IMR-90 (cell line): ENCODE results near the gene PSMC6. TPM values are rescaled to one million over a fixed set of nuclear protein-coding genes. Genes with fewer than 3 reads are reported as not detected.

ENCODE experiments used
- ATAC-seq: fragments of 200-7000 bp; cut with Tn5 transposase; 2 replicates; pipeline ENCODE4 v1.9.1; 2020; ENCODE audit warnings: low read depth, mild to moderate bottlenecking, moderate library complexity
- BruUV-seq: library from RNA; stranded (reverse); fragments of 400-500 nt; replicated peaks from 2 replicates; lab custom pipeline; 2021; lab: Mats Ljungman, UMichigan
- CTCF ChIA-PET: fragments of 300-600 bp; formaldehyde crosslinking; extraction: SDS; loops from one replicate; lab custom pipeline; 2021; ENCODE audit warnings: antibody characterized with exemption; lab: Yijun Ruan, JAX
- POLR2A ChIA-PET: fragments of 300-600 bp; sonication (Branson Sonifier 250); formaldehyde crosslinking; loops from one replicate; lab custom pipeline; 2022; ENCODE audit warnings: antibody characterized with exemption; ENCODE audit not compliant: unreplicated experiment; lab: Charles Lee
- DNase-seq: peaks from one replicate; pipeline ENCODE4 v3.0.0; 2013
- H2AFZ ChIP-seq: replicated peaks from 2 replicates; pipeline ENCODE3; 2013; ENCODE audit warnings: low read length, mild to moderate bottlenecking; ENCODE audit not compliant: poor library complexity
- H2AK5ac ChIP-seq: 2 replicates; pipeline ENCODE4 v1.6.1; 2013; ENCODE audit warnings: low read depth, low read length, inconsistent platforms
- H2AK9ac ChIP-seq: replicated peaks from 2 replicates; pipeline ENCODE3; 2013; ENCODE audit warnings: mild to moderate bottlenecking, low read depth, low read length, moderate library complexity; ENCODE audit not compliant: poor library complexity
- H2BK120ac ChIP-seq: 2 replicates; pipeline ENCODE4 v1.6.1; 2013; ENCODE audit warnings: low read depth, low read length, inconsistent platforms
- H2BK15ac ChIP-seq: 3 replicates; pipeline ENCODE4 v1.6.1; 2013; ENCODE audit warnings: low read depth, low read length, inconsistent platforms
- H2BK20ac ChIP-seq: 2 replicates; pipeline ENCODE4 v1.6.1; 2013; ENCODE audit warnings: low read depth, mild to moderate bottlenecking, inconsistent platforms, low read length, moderate library complexity
- H2BK5ac ChIP-seq: 2 replicates; pipeline ENCODE4 v1.6.1; 2013; ENCODE audit warnings: mild to moderate bottlenecking, low read depth, low read length, inconsistent platforms; ENCODE audit not compliant: poor library complexity, severe bottlenecking
- H3K14ac ChIP-seq: replicated peaks from 2 replicates; pipeline ENCODE4 v1.6.1; 2013; ENCODE audit warnings: low read depth, low read length, inconsistent platforms
- H3K18ac ChIP-seq: 2 replicates; pipeline ENCODE4 v1.6.1; 2013; ENCODE audit warnings: low read depth, low read length, control low read depth
- H3K23ac ChIP-seq: 2 replicates; pipeline ENCODE4 v1.6.1; 2013; ENCODE audit warnings: low read depth, low read length, inconsistent platforms
- H3K27ac ChIP-seq: 2 replicates; pipeline ENCODE4 v1.5.1; 2013; ENCODE audit warnings: mild to moderate bottlenecking, control low read depth, low read length; ENCODE audit not compliant: insufficient read depth
- H3K27me3 ChIP-seq: 2 replicates; pipeline ENCODE4 v1.6.1; 2013; ENCODE audit warnings: low read length; ENCODE audit not compliant: control insufficient read depth, insufficient read depth
- H3K36me3 ChIP-seq: 2 replicates; pipeline ENCODE4 v1.6.1; 2013; ENCODE audit warnings: low read length, mixed read lengths; ENCODE audit not compliant: control insufficient read depth, insufficient read depth
- H3K4ac ChIP-seq: 2 replicates; pipeline ENCODE4 v1.6.1; 2013; ENCODE audit warnings: low read depth, low read length, inconsistent platforms
- H3K4me1 ChIP-seq: 2 replicates; pipeline ENCODE4 v1.6.1; 2013; ENCODE audit warnings: low read length, mixed read lengths; ENCODE audit not compliant: control insufficient read depth, insufficient read depth
- H3K4me2 ChIP-seq: 2 replicates; pipeline ENCODE4 v1.6.1; 2013; ENCODE audit warnings: low read depth, mild to moderate bottlenecking, control low read depth, low read length, moderate library complexity
- H3K4me3 ChIP-seq: 2 replicates; pipeline ENCODE4 v1.5.1; 2013; ENCODE audit warnings: low read depth, mild to moderate bottlenecking, control low read depth, low read length, moderate library complexity; ENCODE audit not compliant: insufficient read depth
- H3K56ac ChIP-seq: 2 replicates; pipeline ENCODE4 v1.6.1; 2013; ENCODE audit warnings: low read length, inconsistent platforms; ENCODE audit not compliant: insufficient read depth; ENCODE audit errors: extremely low read depth
- H3K79me1 ChIP-seq, 2 experiments: 2 replicates each; pipeline ENCODE4 v1.6.1; 2013; ENCODE audit warnings: low read length in 2 of 2, inconsistent platforms in 1 of 2, low read depth in 1 of 2
- H3K9ac ChIP-seq: 2 replicates; pipeline ENCODE4 v1.6.1; 2013; ENCODE audit warnings: low read depth, low read length, control low read depth
- H3K9me1 ChIP-seq: 2 replicates; pipeline ENCODE4 v1.6.1; 2013; ENCODE audit warnings: low read length, inconsistent platforms; ENCODE audit not compliant: insufficient read depth
- H3K9me3 ChIP-seq: 2 replicates; pipeline ENCODE4 v1.6.1; 2013; ENCODE audit warnings: low read length; ENCODE audit not compliant: control insufficient read depth, insufficient read depth
- H4K20me1 ChIP-seq: 2 replicates; pipeline ENCODE4 v1.6.1; 2013; ENCODE audit warnings: low read length, inconsistent platforms; ENCODE audit not compliant: insufficient read depth
- H4K5ac ChIP-seq: 2 replicates; pipeline ENCODE4 v1.6.1; 2013; ENCODE audit warnings: mild to moderate bottlenecking, low read depth, low read length, control low read depth
- H4K8ac ChIP-seq, 2 experiments: 2 replicates each; pipeline ENCODE4 v1.6.1; 2013; ENCODE audit warnings: low read depth in 2 of 2, low read length in 2 of 2, control low read depth in 1 of 2, inconsistent platforms in 1 of 2
- H4K91ac ChIP-seq: 2 replicates; pipeline ENCODE4 v1.6.1; 2013; ENCODE audit warnings: low read depth, low read length, inconsistent platforms; ENCODE audit not compliant: insufficient read depth
- CEBPB ChIP-seq: IDR thresholded peaks from 2 replicates; pipeline ENCODE4 v1.6.1; 2012; ENCODE audit warnings: low read depth, low read length, improper control_type of control experiment
- WGBS, 2 experiments: methylation state at CpG; one replicate each; pipeline versions ENCODE4 v1.1.5 to v1.1.7; 2013; ENCODE audit warnings: missing lambda C conversion rate in 2 of 2; ENCODE audit not compliant: insufficient read length in 1 of 2; ENCODE audit errors: extremely low coverage in 2 of 2; 5-methylcytosine and 5-hydroxymethylcytosine counted together
- dilution Hi-C: fragments of 300-500 bp; cut with HindIII; formaldehyde crosslinking; loops from one replicate; pipeline ENCODE4 v1.14.3; 2018; ENCODE audit warnings: low sequenced_read_pairs; ENCODE audit not compliant: unreplicated experiment
- in situ Hi-C: fragments of 300-500 bp; cut with MboI; formaldehyde crosslinking; loops from 3 replicates; pipeline ENCODE4 v1.14.3; 2019; ENCODE audit warnings: low sequenced_read_pairs, inconsistent platforms, mixed read lengths
- intact Hi-C: fragments of 100-400 bp; cut with micrococcal nuclease; formaldehyde crosslinking; loops from 2 replicates; pipeline ENCODE4 v1.10.0; 2022
- polyA plus RNA-seq, 3 experiments: library from polyadenylated mRNA; depleted of rRNA; stranded (reverse); fragments of >200 nt; gene quantifications; 2 replicates each; pipeline ENCODE4 v1.2.3, GENCODE V29; 2012; ENCODE audit warnings: low replicate concordance in 1 of 3
- total RNA-seq: library from RNA; depleted of rRNA; stranded (reverse); fragments of >200 nt; gene quantifications from 2 replicates; pipeline ENCODE4 v1.2.3, GENCODE V29; 2012
- TF ChIP-seq, protein P1 (sequence below): fragments of 150-350 bp; IDR thresholded peaks from 2 replicates; pipeline ENCODE4 v1.6.1; 2016; ENCODE audit warnings: low read depth, mild to moderate bottlenecking, low read length, moderate library complexity, borderline replicate concordance

The PSMC6 gene
- total and polyA plus RNA-seq, 2 of the 4 experiments (the other 2 are of a cell fraction) = 62.9 to 85.4 TPM

DNA sequence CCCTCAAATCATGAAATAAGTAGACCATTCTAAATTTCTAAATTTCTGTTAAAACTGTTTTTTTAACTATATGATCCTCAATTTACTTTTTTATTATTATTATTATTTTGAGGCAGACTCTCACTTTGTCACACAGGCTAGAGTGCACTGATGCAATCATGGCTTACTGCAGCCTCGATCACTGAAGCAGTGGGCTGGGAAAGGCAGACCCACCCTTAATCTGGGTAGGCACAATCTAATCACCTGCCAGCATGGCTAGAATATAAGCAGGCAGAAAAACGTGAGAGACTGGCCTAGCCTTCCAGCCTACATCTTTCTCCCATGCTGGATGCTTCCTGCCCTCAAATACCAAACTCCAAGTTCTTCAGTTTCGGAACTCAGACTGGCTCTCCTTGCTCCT, 14.0 kb upstream of the PSMC6 start:
- no peak overlapping the region for H3K4me3 ChIP-seq
- in situ Hi-C loops (loop anchor here (25.0 kb wide), 1 partner anchor 381 kb away; the partner anchor contains the start of gene PTGER2), intact Hi-C loops (loop anchor here (5.0 kb wide), 2 partner anchors 381 to 396 kb away; partner anchors contain the start of gene PTGER2), dilution Hi-C loops (no loop called here)
- H2AK9ac ChIP-seq = no peak overlapping the region
- no peak overlapping the region for H3K56ac ChIP-seq
- no peaks in the 10 kb centered on the region for H3K9me3 ChIP-seq
- no peak overlapping the region for H3K18ac ChIP-seq
- no peak overlapping the region for H2BK15ac ChIP-seq
- DNase-seq (no peak), ATAC-seq (no peak)
- H4K8ac ChIP-seq = no peak overlapping the region
- peak overlapping the region; percentile 39; the same call in 1 of the 2 replicates for H3K4me2 ChIP-seq
- BruUV-seq = no TSS peak
- H2BK20ac ChIP-seq = no peak overlapping the region
- peaks cover 3% of the 10 kb centered on the region; the same call in 1 of the 2 replicates for H3K9me1 ChIP-seq
- peak; percentile 13; the same call in 1 of the 2 replicates for TF ChIP-seq CEBPB
- TF ChIP-seq, protein P1, sequence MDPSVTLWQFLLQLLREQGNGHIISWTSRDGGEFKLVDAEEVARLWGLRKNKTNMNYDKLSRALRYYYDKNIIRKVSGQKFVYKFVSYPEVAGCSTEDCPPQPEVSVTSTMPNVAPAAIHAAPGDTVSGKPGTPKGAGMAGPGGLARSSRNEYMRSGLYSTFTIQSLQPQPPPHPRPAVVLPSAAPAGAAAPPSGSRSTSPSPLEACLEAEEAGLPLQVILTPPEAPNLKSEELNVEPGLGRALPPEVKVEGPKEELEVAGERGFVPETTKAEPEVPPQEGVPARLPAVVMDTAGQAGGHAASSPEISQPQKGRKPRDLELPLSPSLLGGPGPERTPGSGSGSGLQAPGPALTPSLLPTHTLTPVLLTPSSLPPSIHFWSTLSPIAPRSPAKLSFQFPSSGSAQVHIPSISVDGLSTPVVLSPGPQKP = no peak
- H2BK5ac ChIP-seq = no peak overlapping the region
- H3K79me1 ChIP-seq = peaks cover 9 to 55% of the 10 kb centered on the region in 2 experiments
- no peak overlapping the region for H3K23ac ChIP-seq
- ChIA-PET POLR2A (no interaction called here), CTCF (no interaction called here)
- 100% methylated on average over 1 of the region's 3 CpGs; no CpG with 5 or more reads in 1 of the 2 experiments for WGBS, 2 experiments
- no peak overlapping the region for H2AK5ac ChIP-seq
- no peak overlapping the region for H3K4ac ChIP-seq
- no peaks in the 10 kb centered on the region for H3K27me3 ChIP-seq
- H4K91ac ChIP-seq = no peak overlapping the region
- H4K5ac ChIP-seq = no peak overlapping the region
- no peak overlapping the region for H3K9ac ChIP-seq
- no peak overlapping the region for H3K14ac ChIP-seq
- peaks cover 2% of the 10 kb centered on the region for H3K4me1 ChIP-seq
- no peaks in the 10 kb centered on the region for H3K36me3 ChIP-seq
- no peak overlapping the region for H2AFZ ChIP-seq
- H2BK120ac ChIP-seq = no peak overlapping the region
- H3K27ac ChIP-seq = no peak overlapping the region
- peaks cover 38% of the 10 kb centered on the region for H4K20me1 ChIP-seq
